Measurements from ENCODE around the gene KIRREL1.

KIRREL1 gene

GRCh38 chr1:157975228-157975950 lies 18.1 kb upstream of the KIRREL1 start:
- DNase-seq = no peak

- DNase-seq = no peak
Measured at GRCh38 chr1:157976888-157977287, 16.6 kb upstream of the KIRREL1 start.

- no peak for DNase-seq
Measured at GRCh38 chr1:157978586-157979403, 14.7 kb upstream of the KIRREL1 start.

- DNase-seq = no peak
Measured at GRCh38 chr1:157982136-157982535, 11.3 kb upstream of the KIRREL1 start.

- no peak for DNase-seq
Measured at GRCh38 chr1:157983787-157984186, 9.7 kb upstream of the KIRREL1 start.

- no peak for DNase-seq
Measured at GRCh38 chr1:157984469-157984868, 9.0 kb upstream of the KIRREL1 start.

GRCh38 chr1:157985473-157985872 lies 8.0 kb upstream of the KIRREL1 start:
- no peak for DNase-seq

- no peak for DNase-seq
Measured at GRCh38 chr1:157988002-157988401, 5.4 kb upstream of the KIRREL1 start.

GRCh38 chr1:157992031-157992832 lies 1.2 kb upstream of the KIRREL1 start:
- peak; percentile 68 for DNase-seq

GRCh38 chr1:157992833-157993146 lies 655 bp upstream of the KIRREL1 start:
- no peak for DNase-seq

- DNase-seq = no peak
Measured at GRCh38 chr1:157993918-157994605, 617 bp downstream of the KIRREL1 start.

GRCh38 chr1:157994704-157995582 lies 1.5 kb downstream of the KIRREL1 start:
- no peak for DNase-seq

GRCh38 chr1:157995583-157996169 lies 2.2 kb downstream of the KIRREL1 start:
- no peak for DNase-seq

- DNase-seq = no peak
Measured at GRCh38 chr1:157996433-157996832, 3.0 kb downstream of the KIRREL1 start.

GRCh38 chr1:158000507-158000906 lies 7.1 kb downstream of the KIRREL1 start:
- DNase-seq = no peak

GRCh38 chr1:158002022-158002630 lies 8.7 kb downstream of the KIRREL1 start:
- DNase-seq = peak; percentile 54

GRCh38 chr1:158002631-158003405 lies 9.4 kb downstream of the KIRREL1 start:
- peak; percentile 44 for DNase-seq

GRCh38 chr1:158003406-158003800 lies 10.0 kb downstream of the KIRREL1 start:
- no peak for DNase-seq

GRCh38 chr1:158005224-158005623 lies 11.8 kb downstream of the KIRREL1 start:
- DNase-seq = no peak

GRCh38 chr1:158007180-158007579 lies 13.7 kb downstream of the KIRREL1 start:
- DNase-seq = no peak

All from amniotic stem cell (primary cell).